Testis (tissue), 3 donors: ENCODE measurements around the gene TM4SF4. TPM values are rescaled to one million over a fixed set of nuclear protein-coding genes. Genes with fewer than 3 reads are reported as not detected.

Experiments
- DNase-seq: peaks from one replicate; pipeline ENCODE4 v3.0.0-alpha.2; 2019
- H3K27ac ChIP-seq, 2 donors: fragments of 200-600 bp; sonication (generic); one replicate each; pipeline ENCODE4 v1.5.1; 2019
- H3K27me3 ChIP-seq: fragments of 200-600 bp; sonication (generic); one replicate; pipeline ENCODE4 v1.5.1; 2019
- H3K36me3 ChIP-seq: fragments of 200-600 bp; sonication (generic); one replicate; pipeline ENCODE4 v1.5.1; 2017; ENCODE audit warnings: low read depth; ENCODE audit errors: missing control alignments
- H3K4me1 ChIP-seq: fragments of 200-600 bp; sonication (generic); one replicate; pipeline ENCODE4 v1.5.1; 2019
- H3K4me3 ChIP-seq, 2 donors: fragments of 200-600 bp; sonication (generic); one replicate each; pipeline ENCODE4 v1.5.1; 2017 to 2019
- H3K9me3 ChIP-seq: fragments of 200-600 bp; sonication (generic); one replicate; pipeline ENCODE4 v1.5.1; 2017
- POLR2A ChIP-seq: fragments of 450-650 bp; IDR thresholded peaks from one replicate; pipeline ENCODE4 v1.6.1; 2017; ENCODE audit warnings: antibody characterized with exemption, mild to moderate bottlenecking, moderate library complexity
- WGBS, 2 donors: methylation state at CpG; one replicate each; pipeline ENCODE4 v1.1.5; 2018; 5-methylcytosine and 5-hydroxymethylcytosine counted together
- intact Hi-C: fragments of 100-400 bp; cut with DNase I; formaldehyde crosslinking; loops from one replicate; pipeline ENCODE4 v1.15.1; 2023; ENCODE audit warnings: low total_unique reads
- polyA plus RNA-seq: library from polyadenylated mRNA; stranded (reverse); fragments of 350-450 nt; fragmentation: Illumina TruSeq; extraction: RNeasy Lipid Tissue Mini Kit (QIAGEN cat#74804); gene quantifications from one replicate; pipeline ENCODE4 v1.2.3, GENCODE V29; 2014; ENCODE audit warnings: low read depth, low replicate concordance; ENCODE audit not compliant: insufficient read depth
- total RNA-seq, 2 donors: library from RNA; depleted of rRNA; stranded (reverse); fragments of >200 nt; gene quantifications; one replicate each; pipeline ENCODE4 v1.2.3, GENCODE V29; 2016
- TF ChIP-seq, protein P1 (sequence below), 3 experiments: fragments of 450-650 bp in 2 of 3; fragments of 200-600 bp in 1 of 3; sonication (generic) in 1 of 3; IDR thresholded peaks; one replicate each; pipeline ENCODE4 v1.5.1; 2016 to 2019; ENCODE audit warnings: antibody characterized with exemption in 3 of 3, mild to moderate bottlenecking in 2 of 3, moderate library complexity in 1 of 3

The TM4SF4 gene
- total and polyA plus RNA-seq, 3 donors from 2014 or later, result 0.12 to 1.4 (median 0.39) TPM

DNA sequence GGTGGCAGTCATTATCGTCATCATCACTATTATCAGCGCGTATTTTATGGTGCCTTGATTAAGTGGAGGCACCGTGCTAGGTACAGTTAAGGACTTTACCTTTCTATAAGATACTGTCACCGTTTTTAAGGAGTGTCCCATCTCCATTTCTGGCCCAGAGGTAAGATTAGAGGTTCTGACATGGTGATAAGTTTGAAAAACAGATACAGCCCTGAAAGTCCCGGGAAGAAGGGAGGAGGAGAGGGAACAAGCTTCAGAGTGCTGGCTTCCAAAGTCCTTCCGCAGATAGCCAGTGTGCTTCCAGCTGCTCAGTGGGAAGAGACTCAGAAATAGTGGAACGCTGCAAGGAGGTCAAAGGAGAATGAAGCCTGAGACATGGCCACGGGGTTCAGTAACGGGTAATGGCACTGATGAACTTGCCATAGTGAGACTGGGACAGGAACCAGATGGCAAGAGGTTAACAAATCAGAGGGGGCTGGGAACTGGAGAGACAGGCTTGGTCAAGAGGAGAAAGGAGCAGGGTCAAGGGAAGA lies 9.1 kb upstream of the TM4SF4 start:
- no peaks in the 10 kb centered on the region for H3K9me3 ChIP-seq
- H3K27me3 ChIP-seq, result no peaks in the 10 kb centered on the region
- intact Hi-C loops, result no loop called here
- H3K4me3 ChIP-seq, result no peak overlapping the region
- 36 to 39% methylated on average over 10 of the region's 10 CpGs for WGBS, 2 donors
- TF ChIP-seq, protein P1, sequence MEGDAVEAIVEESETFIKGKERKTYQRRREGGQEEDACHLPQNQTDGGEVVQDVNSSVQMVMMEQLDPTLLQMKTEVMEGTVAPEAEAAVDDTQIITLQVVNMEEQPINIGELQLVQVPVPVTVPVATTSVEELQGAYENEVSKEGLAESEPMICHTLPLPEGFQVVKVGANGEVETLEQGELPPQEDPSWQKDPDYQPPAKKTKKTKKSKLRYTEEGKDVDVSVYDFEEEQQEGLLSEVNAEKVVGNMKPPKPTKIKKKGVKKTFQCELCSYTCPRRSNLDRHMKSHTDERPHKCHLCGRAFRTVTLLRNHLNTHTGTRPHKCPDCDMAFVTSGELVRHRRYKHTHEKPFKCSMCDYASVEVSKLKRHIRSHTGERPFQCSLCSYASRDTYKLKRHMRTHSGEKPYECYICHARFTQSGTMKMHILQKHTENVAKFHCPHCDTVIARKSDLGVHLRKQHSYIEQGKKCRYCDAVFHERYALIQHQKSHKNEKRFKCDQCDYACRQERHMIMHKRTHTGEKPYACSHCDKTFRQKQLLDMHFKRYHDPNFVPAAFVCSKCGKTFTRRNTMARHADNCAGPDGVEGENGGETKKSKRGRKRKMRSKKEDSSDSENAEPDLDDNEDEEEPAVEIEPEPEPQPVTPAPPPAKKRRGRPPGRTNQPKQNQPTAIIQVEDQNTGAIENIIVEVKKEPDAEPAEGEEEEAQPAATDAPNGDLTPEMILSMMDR (IDR thresholded peaks at IDR 0.05), result no peak
- TF ChIP-seq POLR2A, result no peak
- no peaks in the 10 kb centered on the region for H3K36me3 ChIP-seq
- peak overlapping the region in 1 of 2 donors; percentile 47 for H3K27ac ChIP-seq
- H3K4me1 ChIP-seq, result peaks cover 5% of the 10 kb centered on the region
- no peak for DNase-seq

DNA sequence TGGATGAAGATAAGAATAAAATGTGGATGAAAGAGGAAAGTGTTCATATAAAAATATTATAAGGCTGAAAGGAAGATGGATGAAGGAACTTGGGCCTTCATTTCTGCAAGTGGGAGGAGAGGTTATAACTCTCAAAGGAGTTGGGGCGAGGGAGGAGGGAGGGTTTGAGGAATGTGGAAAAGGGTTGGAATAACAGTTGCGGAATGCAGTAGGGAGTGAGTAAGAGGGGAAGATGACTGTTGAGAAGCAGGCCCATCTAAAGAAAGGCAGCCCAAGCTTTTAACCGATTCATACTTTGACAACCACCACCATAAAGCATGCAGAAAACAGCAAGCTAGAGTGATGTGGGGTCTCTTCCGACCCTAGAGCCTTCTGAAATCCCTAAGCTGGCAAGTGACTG lies 8.3 kb upstream of the TM4SF4 start:
- Histone ChIP-seq H3K9me3 (no peaks in the 10 kb centered on the region), H3K4me3 (no peak overlapping the region), H3K27ac (no peak overlapping the region), H3K4me1 (peaks cover 5% of the 10 kb centered on the region), H3K27me3 (no peaks in the 10 kb centered on the region), H3K36me3 (no peaks in the 10 kb centered on the region)
- intact Hi-C loops, result no loop called here
- WGBS, 2 donors, result 68% methylated on average over 4 of the region's 4 CpGs
- DNase-seq, result no peak
- no peak for TF ChIP-seq POLR2A
- TF ChIP-seq, protein P1 (IDR thresholded peaks at IDR 0.05), result no peak

DNA sequence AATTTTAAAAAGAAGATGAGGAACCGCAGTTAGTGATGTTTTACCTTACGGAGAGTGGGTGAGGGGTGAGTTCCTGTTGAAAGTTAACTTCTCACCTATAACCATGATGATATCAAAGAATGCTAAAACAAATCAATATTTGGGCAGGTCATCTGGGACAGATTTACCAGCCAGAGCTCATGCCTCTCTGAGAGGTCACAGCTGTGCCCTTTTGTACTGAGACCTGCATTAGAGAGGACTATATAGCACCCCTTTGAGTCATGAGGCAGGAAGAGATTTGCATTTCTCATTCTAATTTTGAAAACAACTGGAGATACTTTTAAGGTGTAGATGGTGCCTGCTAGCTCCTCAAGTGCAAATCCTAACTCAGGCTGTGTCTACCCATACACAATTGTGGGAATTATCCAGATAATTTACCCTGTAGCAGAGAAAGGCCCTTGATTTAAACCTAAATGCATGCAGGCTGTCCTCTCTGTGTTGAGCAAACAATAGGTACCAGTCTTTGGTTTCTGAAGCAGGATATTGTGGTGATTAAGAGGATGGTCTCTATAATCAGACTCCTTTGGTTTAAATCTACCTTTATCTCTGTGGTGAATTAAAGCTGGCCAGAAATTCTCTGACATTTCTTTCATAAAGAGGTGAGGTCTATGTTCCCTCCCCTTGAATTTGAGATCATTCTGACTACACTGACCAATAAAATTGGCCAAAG lies 5.8 kb upstream of the TM4SF4 start:
- WGBS, 2 donors, result 94 to 100% methylated on average over 2 of the region's 2 CpGs
- Histone ChIP-seq H3K36me3 (no peaks in the 10 kb centered on the region), H3K9me3 (no peaks in the 10 kb centered on the region), H3K27ac (no peak overlapping the region), H3K4me3 (no peak overlapping the region), H3K27me3 (no peaks in the 10 kb centered on the region), H3K4me1 (peaks cover 5% of the 10 kb centered on the region)
- TF ChIP-seq POLR2A, result no peak
- TF ChIP-seq, protein P1 (IDR thresholded peaks at IDR 0.05), result no peak
- DNase-seq, result no peak
- intact Hi-C loops, result no loop called here

DNA sequence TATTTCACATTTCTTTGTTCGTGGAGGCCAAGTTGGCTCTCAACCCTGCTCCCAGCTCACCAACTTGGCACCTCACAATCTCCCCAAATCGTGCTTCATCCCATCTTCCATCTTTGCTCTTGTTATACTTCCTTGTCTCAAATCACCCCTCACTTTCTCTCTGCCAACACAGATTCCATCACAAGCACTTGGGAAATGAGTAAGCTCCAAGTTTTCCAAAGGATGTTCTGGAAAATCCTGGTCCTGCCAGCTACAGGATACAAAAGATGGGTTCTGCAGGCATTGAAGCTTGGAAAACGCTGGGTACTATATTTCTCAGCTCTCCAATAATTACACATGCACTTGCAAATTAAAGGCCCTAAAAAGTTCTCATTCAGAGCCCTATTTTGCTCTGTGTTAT lies 4.1 kb upstream of the TM4SF4 start:
- no peaks in the 10 kb centered on the region for H3K27me3 ChIP-seq
- H3K27ac ChIP-seq, result no peak overlapping the region
- H3K36me3 ChIP-seq, result no peaks in the 10 kb centered on the region
- no peak overlapping the region for H3K4me3 ChIP-seq
- no peak for DNase-seq
- intact Hi-C loops, result loop anchor here (10.0 kb wide), 1 partner anchor 516 kb away; no protein-coding TSS in a partner anchor
- no peak for TF ChIP-seq POLR2A
- TF ChIP-seq, protein P1 (IDR thresholded peaks at IDR 0.05), result no peak
- H3K4me1 ChIP-seq, result peaks cover 5% of the 10 kb centered on the region
- WGBS, 2 donors, result 66 to 80% methylated on average over 3 of the region's 3 CpGs
- H3K9me3 ChIP-seq, result no peaks in the 10 kb centered on the region
